ENCODE measurements around the gene OBP2B. TPM values are rescaled to one million over a fixed set of nuclear protein-coding genes. Genes with fewer than 3 reads are reported as not detected.

The OBP2B gene
- total RNA-seq, 1 donor from 2014 or later, result not detected

DNA sequence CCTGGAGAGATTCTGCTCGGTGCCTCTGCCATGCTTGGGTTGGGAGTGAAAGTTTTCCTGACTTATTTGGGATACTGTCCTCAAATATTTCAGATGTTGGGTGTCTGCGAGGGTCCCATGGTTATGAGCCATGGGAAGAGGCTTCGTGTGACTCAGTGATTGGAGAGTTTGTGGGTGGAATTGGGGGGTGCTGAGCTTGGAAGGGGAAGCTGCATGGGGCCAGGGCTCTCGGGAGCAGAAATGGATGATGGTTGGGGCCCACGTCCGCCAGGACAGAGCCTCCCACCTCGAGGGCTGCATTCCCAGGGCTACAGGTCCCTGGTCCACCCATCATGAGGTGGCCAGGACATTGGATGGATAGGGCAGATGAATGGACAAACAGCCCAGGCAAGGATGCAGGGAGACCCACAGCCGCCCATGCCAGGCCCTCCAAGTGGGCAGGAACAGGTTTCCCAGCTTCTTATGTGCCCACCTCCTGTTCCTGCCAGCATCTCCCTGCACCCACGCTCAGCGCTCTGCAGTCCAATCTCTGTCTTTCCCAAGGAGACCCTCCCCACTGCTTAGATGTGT is 5.5 kb downstream of the OBP2B start:
- no peaks in the 10 kb centered on the region for H3K9me3 Mint-ChIP-seq
- H3K27me3 Mint-ChIP-seq, result peaks cover 8% of the 10 kb centered on the region
- no peaks in the 10 kb centered on the region for H3K4me1 Mint-ChIP-seq (ENCODE audit: unreplicated experiment)
- H3K27ac Mint-ChIP-seq, result no peak overlapping the region
- H3K4me3 Mint-ChIP-seq, result no peak overlapping the region
- peak; percentile 65 for DNase-seq (ENCODE audit: extremely low spot score, unreplicated experiment)
- no peaks in the 10 kb centered on the region for H3K36me3 Mint-ChIP-seq
- TF ChIP-seq, protein P1, sequence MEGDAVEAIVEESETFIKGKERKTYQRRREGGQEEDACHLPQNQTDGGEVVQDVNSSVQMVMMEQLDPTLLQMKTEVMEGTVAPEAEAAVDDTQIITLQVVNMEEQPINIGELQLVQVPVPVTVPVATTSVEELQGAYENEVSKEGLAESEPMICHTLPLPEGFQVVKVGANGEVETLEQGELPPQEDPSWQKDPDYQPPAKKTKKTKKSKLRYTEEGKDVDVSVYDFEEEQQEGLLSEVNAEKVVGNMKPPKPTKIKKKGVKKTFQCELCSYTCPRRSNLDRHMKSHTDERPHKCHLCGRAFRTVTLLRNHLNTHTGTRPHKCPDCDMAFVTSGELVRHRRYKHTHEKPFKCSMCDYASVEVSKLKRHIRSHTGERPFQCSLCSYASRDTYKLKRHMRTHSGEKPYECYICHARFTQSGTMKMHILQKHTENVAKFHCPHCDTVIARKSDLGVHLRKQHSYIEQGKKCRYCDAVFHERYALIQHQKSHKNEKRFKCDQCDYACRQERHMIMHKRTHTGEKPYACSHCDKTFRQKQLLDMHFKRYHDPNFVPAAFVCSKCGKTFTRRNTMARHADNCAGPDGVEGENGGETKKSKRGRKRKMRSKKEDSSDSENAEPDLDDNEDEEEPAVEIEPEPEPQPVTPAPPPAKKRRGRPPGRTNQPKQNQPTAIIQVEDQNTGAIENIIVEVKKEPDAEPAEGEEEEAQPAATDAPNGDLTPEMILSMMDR (conservative IDR thresholded peaks at IDR 0.05), result no peak

DNA sequence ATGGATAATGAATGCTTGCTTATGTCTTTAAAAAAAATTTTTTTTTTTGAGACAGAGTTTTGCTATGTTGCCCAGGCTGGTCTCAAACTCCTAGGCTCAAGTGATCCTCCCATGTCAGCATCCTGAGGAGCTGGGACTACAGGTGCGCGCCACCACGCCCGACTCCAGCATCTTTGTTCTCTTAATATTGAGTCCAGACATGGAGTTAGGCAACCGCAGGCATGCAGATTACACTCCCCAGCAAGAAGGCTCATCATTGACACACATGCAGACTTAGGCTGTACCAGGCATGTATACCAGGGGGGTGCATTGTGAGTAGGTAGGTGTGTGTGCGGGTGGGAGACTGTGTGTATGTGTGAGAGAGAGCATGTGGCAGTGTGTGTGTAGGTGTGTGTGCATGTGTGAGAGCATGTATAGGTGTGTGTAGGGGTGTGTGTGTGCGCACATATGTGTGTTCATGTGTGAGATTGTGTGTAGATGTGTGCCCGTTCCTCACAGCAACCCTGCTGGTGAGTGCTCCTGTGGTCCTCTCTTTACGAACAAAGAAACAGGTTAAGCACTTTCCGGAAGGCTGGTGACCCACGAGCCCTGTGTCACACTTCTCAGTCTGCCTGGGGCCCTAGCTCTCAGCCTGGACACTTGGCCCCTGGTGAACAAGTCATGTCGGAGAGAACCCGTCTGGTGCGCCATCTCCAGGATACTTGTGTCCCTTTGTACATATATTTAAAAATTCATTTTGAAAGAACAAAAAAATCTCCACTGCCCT is 6.2 kb downstream of the OBP2B start:
- H3K36me3 Mint-ChIP-seq, result no peaks in the 10 kb centered on the region
- H3K27me3 Mint-ChIP-seq, result peaks cover 8% of the 10 kb centered on the region

DNA sequence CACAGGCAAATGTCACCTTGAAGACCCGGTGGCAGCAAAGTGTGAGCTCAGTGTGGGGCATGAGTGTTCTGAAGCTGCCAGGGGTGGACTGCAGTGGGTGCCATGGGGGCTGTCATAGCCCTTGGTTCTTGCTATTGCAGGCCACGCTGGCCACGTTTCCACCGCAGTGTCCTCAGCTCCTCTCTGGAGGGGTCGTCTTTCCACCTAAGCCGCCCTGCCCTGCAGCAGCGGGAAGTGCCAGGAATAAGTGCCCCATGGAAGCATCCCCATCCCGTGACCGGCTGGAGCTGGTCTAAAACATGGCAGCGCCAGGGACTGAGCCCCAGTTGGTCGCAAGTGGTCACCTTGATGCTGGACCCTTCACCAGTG is 6.9 kb downstream of the OBP2B start:
- H3K36me3 Mint-ChIP-seq, result no peaks in the 10 kb centered on the region
- no peak overlapping the region for H3K4me3 Mint-ChIP-seq
- peaks cover 8% of the 10 kb centered on the region for H3K27me3 Mint-ChIP-seq
- TF ChIP-seq, protein P1 (conservative IDR thresholded peaks at IDR 0.05), result no peak
- no peak overlapping the region for H3K27ac Mint-ChIP-seq
- no peaks in the 10 kb centered on the region for H3K4me1 Mint-ChIP-seq (ENCODE audit: unreplicated experiment)
- no peak for DNase-seq (ENCODE audit: extremely low spot score, unreplicated experiment)
- no peaks in the 10 kb centered on the region for H3K9me3 Mint-ChIP-seq

More for the DNA sequence above, 6.2 kb downstream of the OBP2B start:
- no peak overlapping the region for H3K27ac Mint-ChIP-seq
- H3K9me3 Mint-ChIP-seq, result no peaks in the 10 kb centered on the region
- TF ChIP-seq, protein P1 (conservative IDR thresholded peaks at IDR 0.05), result no peak
- H3K4me3 Mint-ChIP-seq, result no peak overlapping the region
- no peaks in the 10 kb centered on the region for H3K4me1 Mint-ChIP-seq (ENCODE audit: unreplicated experiment)
- DNase-seq (ENCODE audit: extremely low spot score, unreplicated experiment), result peak; percentile 37

DNA sequence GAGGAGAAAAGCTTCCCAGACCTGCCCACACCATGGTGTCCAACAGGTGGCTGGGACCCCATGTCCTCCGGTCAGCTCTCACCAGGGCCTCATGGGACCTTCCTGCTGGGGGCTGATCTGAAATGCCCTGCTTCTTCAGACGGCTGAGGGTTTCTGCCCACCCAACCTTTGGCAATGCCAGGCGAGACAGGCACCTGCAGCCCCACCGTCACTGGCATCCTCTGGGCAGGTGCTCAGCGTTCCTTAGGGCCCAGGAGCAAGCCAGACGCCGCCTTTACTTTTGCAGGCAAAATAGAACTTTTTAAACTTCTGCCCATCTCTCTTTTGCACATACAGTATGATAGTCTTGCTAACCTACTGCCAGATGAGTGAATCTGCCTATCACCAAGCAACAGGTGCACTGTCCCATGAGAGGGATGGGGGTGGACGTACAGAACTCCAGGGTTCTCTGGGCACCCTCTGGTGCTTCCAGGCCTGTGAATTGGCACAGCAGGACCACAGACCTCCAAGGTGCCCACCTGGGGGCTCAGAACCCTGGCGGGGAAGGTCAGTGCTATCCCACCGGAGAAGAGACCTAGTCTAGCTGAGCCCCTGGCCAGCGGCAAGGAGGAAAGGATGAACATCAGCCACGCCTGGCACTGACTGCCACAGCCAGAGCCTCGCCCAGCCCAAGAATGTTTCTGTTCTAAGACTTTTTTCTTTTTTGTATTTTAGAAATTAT is 7.5 kb downstream of the OBP2B start:
- H3K9me3 Mint-ChIP-seq, result no peaks in the 10 kb centered on the region
- no peak overlapping the region for H3K4me3 Mint-ChIP-seq
- peaks cover 8% of the 10 kb centered on the region for H3K27me3 Mint-ChIP-seq
- H3K36me3 Mint-ChIP-seq, result no peaks in the 10 kb centered on the region
- no peak for DNase-seq (ENCODE audit: extremely low spot score, unreplicated experiment)
- H3K4me1 Mint-ChIP-seq (ENCODE audit: unreplicated experiment), result no peaks in the 10 kb centered on the region
- no peak overlapping the region for H3K27ac Mint-ChIP-seq
- TF ChIP-seq, protein P1 (conservative IDR thresholded peaks at IDR 0.05), result no peak

DNA sequence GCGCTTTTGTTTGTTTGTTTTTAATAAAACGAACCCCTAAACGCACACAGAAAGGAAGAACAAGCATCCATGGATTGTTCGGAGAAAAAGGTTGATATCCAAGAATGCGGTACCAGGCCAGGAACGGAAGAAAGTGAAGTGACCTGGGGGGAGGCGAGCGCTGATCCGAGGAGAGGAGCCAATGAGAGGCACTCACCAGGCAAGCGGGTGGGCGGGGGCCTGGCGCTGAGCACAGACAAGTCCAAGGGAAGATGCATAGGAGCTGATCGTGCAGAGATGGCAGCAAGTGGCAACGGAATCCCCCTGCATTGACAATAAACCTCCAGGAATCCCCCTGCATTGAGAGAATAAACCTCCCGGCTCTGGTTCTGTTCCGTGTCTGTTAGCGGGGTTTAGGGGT is 8.4 kb downstream of the OBP2B start:
- H3K36me3 Mint-ChIP-seq, result no peaks in the 10 kb centered on the region
- TF ChIP-seq, protein P1 (conservative IDR thresholded peaks at IDR 0.05), result no peak
- H3K9me3 Mint-ChIP-seq, result no peaks in the 10 kb centered on the region
- peaks cover 8% of the 10 kb centered on the region for H3K27me3 Mint-ChIP-seq
- DNase-seq (ENCODE audit: extremely low spot score, unreplicated experiment), result no peak
- H3K4me1 Mint-ChIP-seq (ENCODE audit: unreplicated experiment), result no peaks in the 10 kb centered on the region
- no peak overlapping the region for H3K4me3 Mint-ChIP-seq
- peak overlapping the region; percentile 31 for H3K27ac Mint-ChIP-seq
